Measurements from ENCODE around the gene PACRG.

- no peak for TF ChIP-seq CTCF (optimal IDR thresholded peaks at IDR 0.05 in 1 of 3, IDR thresholded peaks at IDR 0.05 in 1 of 3, conservative IDR thresholded peaks at IDR 0.05 in 1 of 3; ENCODE audit: extremely low read depth in 1 of 3, insufficient read depth in 2 of 3, low read length in 3 of 3)
- TF ChIP-seq EZH2 (IDR thresholded peaks at IDR 0.05; ENCODE audit: low read length) = no peak
These were observed 118.2 kb downstream of the PACRG start for GRCh38 chr6:162845972-162846371.
